Activated B cell treated with CpG ODN at 0.5 μM for 24 hours (primary cell): ENCODE data around the gene ARMCX1. TPM values are rescaled to one million over a fixed set of nuclear protein-coding genes. Genes with fewer than 3 reads are reported as not detected.
"Not testable (repeated sequence)": the region's sequence is repeated elsewhere in the genome, so short reads cannot be mapped to it uniquely, and the experiment has no call there.

Experiments
- ATAC-seq: fragments of 200-7000 bp; cut with Tn5 transposase; one replicate; pipeline ENCODE4 v1.10.0; 2021; ENCODE audit warnings: low read depth, mild to moderate bottlenecking, moderate library complexity
- CTCF ChIA-PET: fragments of 350-600 bp; sonication (Branson Sonifier 250); formaldehyde crosslinking; loops from one replicate; lab custom pipeline; 2021; ENCODE audit warnings: antibody characterized with exemption; lab: Charles Lee
- POLR2A ChIA-PET: fragments of 350-600 bp; sonication (Branson Sonifier 250); formaldehyde crosslinking; loops from one replicate; lab custom pipeline; 2021; ENCODE audit warnings: antibody characterized with exemption; lab: Charles Lee
- DNase-seq: peaks from one replicate; pipeline ENCODE4 v3.0.0; 2022
- H3K27ac Mint-ChIP-seq: one replicate; pipeline ENCODE4 v1.8.0; 2020; ENCODE audit warnings: mixed read lengths
- H3K27me3 Mint-ChIP-seq: one replicate; pipeline ENCODE4 v1.8.0; 2021; ENCODE audit warnings: mixed read lengths
- H3K36me3 Mint-ChIP-seq: one replicate; pipeline ENCODE4 v1.8.0; 2021; ENCODE audit warnings: low read depth, mixed read lengths
- H3K4me1 Mint-ChIP-seq: one replicate; pipeline ENCODE4 v1.8.0; 2021; ENCODE audit warnings: mixed read lengths
- H3K4me3 Mint-ChIP-seq: one replicate; pipeline ENCODE4 v1.8.0; 2020; ENCODE audit warnings: mild to moderate bottlenecking, mixed read lengths
- H3K9me3 Mint-ChIP-seq: one replicate; pipeline ENCODE4 v1.8.0; 2020; ENCODE audit warnings: mixed read lengths
- intact Hi-C: fragments of 100-400 bp; cut with micrococcal nuclease; formaldehyde crosslinking; loops from one replicate; pipeline ENCODE4 v1.15.1; 2024
- total RNA-seq: library from RNA; stranded (reverse); gene quantifications from 2 replicates; pipeline ENCODE4 v1.2.3, GENCODE V29; 2022
- TF ChIP-seq, protein P1 (sequence below): fragments of 200-600 bp; IDR thresholded peaks from one replicate; pipeline ENCODE4 v1.8.0; 2022; ENCODE audit warnings: antibody characterized with exemption, mild to moderate bottlenecking

ARMCX1 gene
- total RNA-seq: 0.38 and 0.42 TPM in 2 replicates

DNA sequence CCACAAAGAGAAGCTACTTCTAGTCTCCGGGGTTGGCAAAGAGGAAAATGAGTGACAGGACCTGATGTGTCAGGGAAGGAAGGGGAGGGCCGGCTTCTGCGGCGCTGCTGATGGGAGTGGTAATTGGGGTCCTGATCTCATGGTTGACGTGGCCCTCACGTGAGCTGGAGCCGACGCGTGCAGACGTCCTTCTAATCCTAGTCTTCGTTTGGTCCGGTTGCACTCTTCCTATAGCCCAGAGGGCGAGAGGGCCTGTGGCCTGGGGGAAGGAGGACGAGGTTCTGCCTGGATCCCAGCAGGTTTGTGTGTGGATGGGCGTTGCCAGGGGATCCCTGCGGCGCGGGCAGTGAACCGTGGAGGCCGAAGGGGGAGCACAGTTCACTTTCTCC lies at the start of gene ARMCX1:
ARMCX1 (plus strand) TSS at position 186 of the 389 bp plus-strand sequence. CDS start 2,384 bp downstream, outside the sequence.
- ATAC-seq (no peak), DNase-seq (no peak)
- peaks cover 11% of the 10 kb centered on the region for H3K4me1 Mint-ChIP-seq
- TF ChIP-seq, protein P1, sequence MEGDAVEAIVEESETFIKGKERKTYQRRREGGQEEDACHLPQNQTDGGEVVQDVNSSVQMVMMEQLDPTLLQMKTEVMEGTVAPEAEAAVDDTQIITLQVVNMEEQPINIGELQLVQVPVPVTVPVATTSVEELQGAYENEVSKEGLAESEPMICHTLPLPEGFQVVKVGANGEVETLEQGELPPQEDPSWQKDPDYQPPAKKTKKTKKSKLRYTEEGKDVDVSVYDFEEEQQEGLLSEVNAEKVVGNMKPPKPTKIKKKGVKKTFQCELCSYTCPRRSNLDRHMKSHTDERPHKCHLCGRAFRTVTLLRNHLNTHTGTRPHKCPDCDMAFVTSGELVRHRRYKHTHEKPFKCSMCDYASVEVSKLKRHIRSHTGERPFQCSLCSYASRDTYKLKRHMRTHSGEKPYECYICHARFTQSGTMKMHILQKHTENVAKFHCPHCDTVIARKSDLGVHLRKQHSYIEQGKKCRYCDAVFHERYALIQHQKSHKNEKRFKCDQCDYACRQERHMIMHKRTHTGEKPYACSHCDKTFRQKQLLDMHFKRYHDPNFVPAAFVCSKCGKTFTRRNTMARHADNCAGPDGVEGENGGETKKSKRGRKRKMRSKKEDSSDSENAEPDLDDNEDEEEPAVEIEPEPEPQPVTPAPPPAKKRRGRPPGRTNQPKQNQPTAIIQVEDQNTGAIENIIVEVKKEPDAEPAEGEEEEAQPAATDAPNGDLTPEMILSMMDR: no peak
- no peak within 1 kb of the TSS for H3K27ac Mint-ChIP-seq
- peaks cover 16% of the 10 kb centered on the region for H3K27me3 Mint-ChIP-seq
- H3K4me3 Mint-ChIP-seq: peak within 1 kb of the TSS; percentile 67
- H3K9me3 Mint-ChIP-seq: no peaks in the 10 kb centered on the region
- intact Hi-C loops: no loop called here
- CTCF ChIA-PET: no interaction called here
- POLR2A ChIA-PET: no interaction called here
- H3K36me3 Mint-ChIP-seq: no peaks in the 10 kb centered on the region

DNA sequence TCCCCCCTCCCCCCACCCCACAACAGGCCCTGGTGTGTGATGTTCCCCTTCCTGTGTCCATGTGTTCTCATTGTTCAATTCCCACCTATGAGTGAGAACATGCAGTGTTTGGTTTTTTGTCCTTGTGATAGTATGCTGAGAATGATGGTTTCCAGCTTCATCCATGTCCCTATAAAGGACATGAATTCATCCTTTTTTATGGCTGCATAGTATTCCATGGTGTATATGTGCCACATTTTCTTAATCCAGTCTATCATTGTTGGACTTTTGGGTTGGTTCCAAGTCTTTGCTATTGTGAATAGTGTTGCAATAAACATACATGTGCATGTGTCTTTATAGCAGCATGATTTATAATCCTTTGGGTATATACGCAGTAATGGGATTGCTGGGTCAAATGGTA lies 47.4 kb upstream of the ARMCX1 start:
- H3K27me3 Mint-ChIP-seq, intact Hi-C loops, H3K9me3 Mint-ChIP-seq, CTCF ChIA-PET, H3K4me1 Mint-ChIP-seq, ATAC-seq, H3K36me3 Mint-ChIP-seq, H3K4me3 Mint-ChIP-seq, DNase-seq, H3K27ac Mint-ChIP-seq: not testable (repeated sequence)
- POLR2A ChIA-PET: interaction anchor here (0.5 kb wide), 1 partner anchor 26 kb away, joined by 3 read pairs; no protein-coding TSS in a partner anchor

DNA sequence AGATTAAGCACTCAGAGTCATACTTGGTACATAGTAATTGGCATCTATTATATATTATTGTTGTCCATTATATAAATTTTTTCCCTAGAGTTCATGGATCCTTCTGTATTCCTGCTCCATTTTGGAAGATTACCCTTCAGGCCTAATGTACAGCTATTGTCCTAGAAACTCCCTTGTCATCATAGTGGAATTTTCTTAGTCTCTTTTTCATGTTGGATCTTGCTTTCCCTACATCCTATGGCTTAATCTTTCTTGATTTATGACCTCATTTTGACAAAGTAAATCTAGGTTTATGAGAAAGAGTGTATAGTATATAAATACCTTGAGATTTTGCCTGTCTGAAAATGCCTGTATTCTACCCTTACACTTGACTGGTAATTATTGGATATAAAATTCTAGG lies 43.0 kb upstream of the ARMCX1 start:
- Mint-ChIP-seq H3K27ac (no peak overlapping the region), H3K4me3 (no peak overlapping the region), H3K27me3 (no peaks in the 10 kb centered on the region), H3K9me3 (no peaks in the 10 kb centered on the region), H3K36me3 (no peaks in the 10 kb centered on the region), H3K4me1 (no peaks in the 10 kb centered on the region)
- TF ChIP-seq, protein P1: no peak
- ATAC-seq (no peak), DNase-seq (no peak)
- CTCF ChIA-PET: no interaction called here
- POLR2A ChIA-PET: no interaction called here
- intact Hi-C loops: no loop called here

- no peaks in the 10 kb centered on the region for H3K4me1 Mint-ChIP-seq
- no peak overlapping the region for H3K27ac Mint-ChIP-seq
- H3K27me3 Mint-ChIP-seq: no peaks in the 10 kb centered on the region
- CTCF ChIA-PET: no interaction called here
- POLR2A ChIA-PET: no interaction called here
- no peak for ATAC-seq
- DNase-seq: no peak
- intact Hi-C loops: no loop called here
- no peak overlapping the region for H3K4me3 Mint-ChIP-seq
- TF ChIP-seq, protein P1: no peak
- no peaks in the 10 kb centered on the region for H3K36me3 Mint-ChIP-seq
- no peaks in the 10 kb centered on the region for H3K9me3 Mint-ChIP-seq
Measured at GRCh38 chrX:101507986-101508385, 42.4 kb upstream of the ARMCX1 start.

GRCh38 chrX:101530944-101531343 lies 19.4 kb upstream of the ARMCX1 start:
- DNase-seq (no peak), ATAC-seq (no peak)
- POLR2A ChIA-PET: no interaction called here
- H3K9me3 Mint-ChIP-seq: no peaks in the 10 kb centered on the region
- no peak overlapping the region for H3K4me3 Mint-ChIP-seq
- TF ChIP-seq, protein P1: no peak
- H3K4me1 Mint-ChIP-seq: no peaks in the 10 kb centered on the region
- no peak overlapping the region for H3K27ac Mint-ChIP-seq
- H3K27me3 Mint-ChIP-seq: peaks cover 4% of the 10 kb centered on the region
- H3K36me3 Mint-ChIP-seq: no peaks in the 10 kb centered on the region
- CTCF ChIA-PET: no interaction called here
- intact Hi-C loops: no loop called here

DNA sequence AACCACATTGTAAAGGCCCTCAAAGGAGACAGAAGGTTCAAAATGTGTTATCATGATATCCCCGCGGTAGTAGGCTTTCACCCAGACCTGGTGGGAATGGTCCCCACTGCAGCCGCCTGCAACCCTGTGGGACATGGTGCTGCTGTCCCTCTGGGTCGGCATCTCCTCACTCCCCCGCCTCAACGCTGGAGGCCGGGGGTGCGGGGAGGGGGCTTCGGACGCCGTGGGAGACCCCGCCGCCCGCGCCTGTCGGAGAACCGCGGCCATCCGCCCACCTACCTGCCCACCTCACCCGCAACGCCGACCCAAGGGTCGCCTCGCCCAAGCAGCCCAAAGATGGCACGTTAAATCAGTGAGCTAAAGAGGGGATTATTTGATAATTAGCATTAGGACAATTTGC lies 11.2 kb upstream of the ARMCX1 start:
- Mint-ChIP-seq H3K27ac (no peak overlapping the region), H3K27me3 (no peaks in the 10 kb centered on the region), H3K4me1 (no peaks in the 10 kb centered on the region), H3K36me3 (no peaks in the 10 kb centered on the region), H3K9me3 (no peaks in the 10 kb centered on the region), H3K4me3 (no peak overlapping the region)
- DNase-seq: no peak
- POLR2A ChIA-PET: no interaction called here
- intact Hi-C loops: no loop called here
- TF ChIP-seq, protein P1: no peak
- no peak for ATAC-seq
- CTCF ChIA-PET: no interaction called here
